ENCODE data around the gene PTPRH. TPM values are rescaled to one million over a fixed set of nuclear protein-coding genes. Genes with fewer than 3 reads are reported as not detected.
A peak's percentile ranks its signal among the peaks of the same experiment; 100 is the strongest.

Gene PTPRH
- total and polyA plus RNA-seq, 9 of the 15 experiments (the other 6 are each of a cell fraction or from before 2014, with no cell fraction given): 0.87 to 34.3 (median 22.7) TPM

DNA sequence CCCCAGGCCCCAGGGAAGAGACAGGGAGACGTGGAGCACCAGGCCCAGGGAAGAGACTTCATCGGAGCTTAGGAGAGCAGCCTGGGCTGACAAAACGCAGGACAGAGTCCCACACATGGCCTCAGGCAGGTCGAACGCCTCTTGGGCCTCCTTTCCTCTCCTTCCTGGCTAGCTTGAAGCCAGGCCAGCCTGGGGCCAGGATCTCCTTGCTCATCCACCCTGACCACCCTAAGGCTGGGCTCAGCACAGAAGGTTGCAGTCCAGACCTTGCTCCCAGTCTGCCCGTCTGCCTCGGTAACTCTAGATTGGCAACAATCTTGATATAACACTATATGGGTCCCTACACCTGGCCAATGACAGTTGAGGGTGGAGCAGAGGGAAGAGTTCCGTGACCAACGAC is 39.4 kb upstream of the PTPRH start:
- Histone ChIP-seq H3K79me2 (ENCODE audit: control insufficient read depth, insufficient read depth, low read length) (peaks cover 66% of the 10 kb centered on the region), H2AFZ (ENCODE audit: low read depth, low read length) (no peak overlapping the region), H3K9me3 (replicated peaks; ENCODE audit: control insufficient read depth, insufficient read depth, low read depth, low read length) (no peaks in the 10 kb centered on the region), H4K20me1 (replicated peaks; ENCODE audit: control insufficient read depth, insufficient read depth, low read length) (peaks cover 53% of the 10 kb centered on the region), H3K9me1 (ENCODE audit: control insufficient read depth, insufficient read depth, low read length) (peaks cover 3% of the 10 kb centered on the region), H3K27me3 (ENCODE audit: control insufficient read depth in 2 of 2, insufficient read depth in 2 of 2, low read length in 2 of 2) (no peaks in the 10 kb centered on the region; a peak in 1 of 5 replicates), H3K4me1 (replicated peaks in 1 of 2; ENCODE audit: control insufficient read depth in 2 of 2, insufficient read depth in 2 of 2, low read length in 2 of 2) (peaks cover 7 to 38% of the 10 kb centered on the region in 2 experiments; a peak in 4 of 5 replicates), H3K27ac (ENCODE audit: extremely low read depth, low read depth, low read length) (no peak overlapping the region; the same call in 2 of the 3 replicates), H3K4me3 (no peak overlapping the region), H3K36me3 (ENCODE audit: control insufficient read depth, insufficient read depth, low read length) (peaks cover 93% of the 10 kb centered on the region), H3K4me2 (ENCODE audit: insufficient read depth, low read length) (no peak overlapping the region), H3K9ac (ENCODE audit: insufficient read depth in 1 of 2, low read depth in 2 of 2, low read length in 2 of 2) (peak overlapping the region in 1 of 2 experiments; percentile 74; a peak in 2 of 4 replicates)
- in situ Hi-C loops (cut with MboI): no loop called here
- no peak for ATAC-seq
- FAIRE-seq: no peak
- no TSS peak for BruUV-seq (replicated peaks)
- intact Hi-C loops (cut with micrococcal nuclease): no loop called here
- no peak for TF ChIP-seq SMC3 (conservative IDR thresholded peaks at IDR 0.05; ENCODE audit: insufficient read depth, low read depth, low read length)
- TF ChIP-seq KAT7 (CRISPR knock-in tag; IDR thresholded peaks at IDR 0.05; ENCODE audit: borderline replicate concordance): 0 out of 2 replicates have a peak, but pooled peaks have one; percentile 16
- TF ChIP-seq, protein P1, sequence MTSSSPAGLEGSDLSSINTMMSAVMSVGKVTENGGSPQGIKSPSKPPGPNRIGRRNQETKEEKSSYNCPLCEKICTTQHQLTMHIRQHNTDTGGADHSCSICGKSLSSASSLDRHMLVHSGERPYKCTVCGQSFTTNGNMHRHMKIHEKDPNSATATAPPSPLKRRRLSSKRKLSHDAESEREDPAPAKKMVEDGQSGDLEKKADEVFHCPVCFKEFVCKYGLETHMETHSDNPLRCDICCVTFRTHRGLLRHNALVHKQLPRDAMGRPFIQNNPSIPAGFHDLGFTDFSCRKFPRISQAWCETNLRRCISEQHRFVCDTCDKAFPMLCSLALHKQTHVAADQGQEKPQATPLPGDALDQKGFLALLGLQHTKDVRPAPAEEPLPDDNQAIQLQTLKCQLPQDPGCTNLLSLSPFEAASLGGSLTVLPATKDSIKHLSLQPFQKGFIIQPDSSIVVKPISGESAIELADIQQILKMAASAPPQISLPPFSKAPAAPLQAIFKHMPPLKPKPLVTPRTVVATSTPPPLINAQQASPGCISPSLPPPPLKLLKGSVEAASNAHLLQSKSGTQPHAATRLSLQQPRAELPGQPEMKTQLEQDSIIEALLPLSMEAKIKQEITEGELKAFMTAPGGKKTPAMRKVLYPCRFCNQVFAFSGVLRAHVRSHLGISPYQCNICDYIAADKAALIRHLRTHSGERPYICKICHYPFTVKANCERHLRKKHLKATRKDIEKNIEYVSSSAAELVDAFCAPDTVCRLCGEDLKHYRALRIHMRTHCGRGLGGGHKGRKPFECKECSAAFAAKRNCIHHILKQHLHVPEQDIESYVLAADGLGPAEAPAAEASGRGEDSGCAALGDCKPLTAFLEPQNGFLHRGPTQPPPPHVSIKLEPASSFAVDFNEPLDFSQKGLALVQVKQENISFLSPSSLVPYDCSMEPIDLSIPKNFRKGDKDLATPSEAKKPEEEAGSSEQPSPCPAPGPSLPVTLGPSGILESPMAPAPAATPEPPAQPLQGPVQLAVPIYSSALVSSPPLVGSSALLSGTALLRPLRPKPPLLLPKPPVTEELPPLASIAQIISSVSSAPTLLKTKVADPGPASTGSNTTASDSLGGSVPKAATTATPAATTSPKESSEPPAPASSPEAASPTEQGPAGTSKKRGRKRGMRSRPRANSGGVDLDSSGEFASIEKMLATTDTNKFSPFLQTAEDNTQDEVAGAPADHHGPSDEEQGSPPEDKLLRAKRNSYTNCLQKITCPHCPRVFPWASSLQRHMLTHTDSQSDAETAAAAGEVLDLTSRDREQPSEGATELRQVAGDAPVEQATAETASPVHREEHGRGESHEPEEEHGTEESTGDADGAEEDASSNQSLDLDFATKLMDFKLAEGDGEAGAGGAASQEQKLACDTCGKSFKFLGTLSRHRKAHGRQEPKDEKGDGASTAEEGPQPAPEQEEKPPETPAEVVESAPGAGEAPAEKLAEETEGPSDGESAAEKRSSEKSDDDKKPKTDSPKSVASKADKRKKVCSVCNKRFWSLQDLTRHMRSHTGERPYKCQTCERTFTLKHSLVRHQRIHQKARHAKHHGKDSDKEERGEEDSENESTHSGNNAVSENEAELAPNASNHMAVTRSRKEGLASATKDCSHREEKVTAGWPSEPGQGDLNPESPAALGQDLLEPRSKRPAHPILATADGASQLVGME (CRISPR knock-in tag; IDR thresholded peaks at IDR 0.05): no peak
- ChIA-PET POLR2A (interaction anchor here (0.6 to 2.9 kb wide), 6 partner anchors 8 to 406 kb away, joined by 3 to 26 read pairs (median 4); partner anchors contain the start of genes PPP6R1 and U2AF2), CTCF (ENCODE audit: low intra/inter-chr PET ratio) (no interaction called here)
- DNase-seq (ENCODE audit: extremely low read depth in 1 of 4, low spot score in 3 of 4): no peak
- 91% methylated on average over 8 of the region's 9 CpGs for WGBS (ENCODE audit: insufficient coverage, low coverage, missing lambda C conversion rate)

Data from K562 (cell line).